ENCODE measurements around the gene ARL1. TPM values are rescaled to one million over a fixed set of nuclear protein-coding genes. Genes with fewer than 3 reads are reported as not detected.

ARL1 gene
- total RNA-seq: 100 to 1,000 TPM in 1 of 2 donors, 10 to 100 TPM in 1; 96.4 to 100 TPM

GRCh38 chr12:101407436-101408345 lies at the start of gene ARL1:
ARL1 (minus strand) TSS chr12:101407772; CDS start chr12:101407645, 127 bp downstream.
- Histone ChIP-seq H3K36me3 (no peaks in the 10 kb centered on the region), H3K27ac (peak within 1 kb of the TSS; percentile 93), H3K27me3 (no peaks in the 10 kb centered on the region), H3K4me1 (peaks cover 6% of the 10 kb centered on the region), H3K4me3 (peak within 1 kb of the TSS; percentile 71), H3K9ac (ENCODE audit: low read depth in 2 of 2, low read length in 2 of 2) (peak within 1 kb of the TSS; percentile 91 to 98), H3K9me3 (no peaks in the 10 kb centered on the region)
- no peak for TF ChIP-seq CTCF (IDR thresholded peaks at IDR 0.05)
- intact Hi-C loops (cut with DNase I): no loop called here
- DNase-seq: peak; percentile 85

- no peak for TF ChIP-seq CTCF (IDR thresholded peaks at IDR 0.05)
- intact Hi-C loops (cut with DNase I): no loop called here
- H3K36me3 ChIP-seq: no peaks in the 10 kb centered on the region
Observed at GRCh38 chr12:101455685-101456084, 48.1 kb upstream of the ARL1 start.

DNA sequence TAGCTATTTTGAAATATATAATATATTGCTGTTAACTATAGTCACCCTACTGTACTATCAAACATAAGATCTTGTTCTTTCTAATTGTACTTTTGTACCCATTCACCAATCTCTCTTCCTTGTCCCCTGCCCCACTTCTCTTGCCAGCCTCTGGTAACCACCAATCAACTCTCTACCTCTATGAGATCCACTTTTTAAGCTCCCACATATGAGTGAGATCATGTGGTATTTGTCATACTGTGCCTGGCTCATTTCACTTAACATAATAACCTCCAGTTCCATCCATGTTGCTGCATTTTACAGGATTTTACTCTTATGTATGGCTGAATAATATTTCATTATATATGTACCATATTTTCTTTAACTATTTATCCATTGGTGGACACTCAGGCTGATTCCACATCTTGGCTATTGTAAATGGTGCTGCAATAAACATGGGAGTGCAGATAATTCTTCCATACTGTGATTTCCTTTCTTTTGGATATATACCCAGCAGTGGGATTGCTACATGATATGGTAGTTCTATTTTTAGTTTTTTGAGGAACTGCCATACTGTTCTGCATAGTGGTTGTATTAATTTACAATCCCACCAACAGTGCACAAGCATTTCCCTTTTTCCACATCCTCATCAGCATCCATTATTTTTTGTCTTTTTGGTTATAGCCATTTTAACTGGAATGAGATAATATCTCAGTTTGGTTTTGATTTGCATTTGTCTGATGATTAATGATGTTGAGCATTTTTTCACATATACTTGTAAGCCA lies 34.1 kb upstream of the ARL1 start:
- H3K9ac ChIP-seq (ENCODE audit: low read depth in 2 of 2, low read length in 2 of 2): no peak overlapping the region
- no peak for TF ChIP-seq CTCF (IDR thresholded peaks at IDR 0.05)
- no peak overlapping the region for H3K4me3 ChIP-seq
- intact Hi-C loops (cut with DNase I): no loop called here
- no peak overlapping the region for H3K27ac ChIP-seq
- H3K36me3 ChIP-seq: no peaks in the 10 kb centered on the region
- no peaks in the 10 kb centered on the region for H3K4me1 ChIP-seq
- H3K27me3 ChIP-seq: no peaks in the 10 kb centered on the region
- no peaks in the 10 kb centered on the region for H3K9me3 ChIP-seq
- DNase-seq: no peak

More at GRCh38 chr12:101455685-101456084, 48.1 kb upstream of the ARL1 start:
- no peak for DNase-seq
- H3K27ac ChIP-seq: no peak overlapping the region
- H3K4me1 ChIP-seq: peaks cover 5% of the 10 kb centered on the region
- no peak overlapping the region for H3K9ac ChIP-seq (ENCODE audit: low read depth in 2 of 2, low read length in 2 of 2)
- no peaks in the 10 kb centered on the region for H3K27me3 ChIP-seq
- no peak overlapping the region for H3K4me3 ChIP-seq
- no peaks in the 10 kb centered on the region for H3K9me3 ChIP-seq

GRCh38 chr12:101439236-101439635 lies 31.7 kb upstream of the ARL1 start:
- no peak overlapping the region for H3K9ac ChIP-seq (ENCODE audit: low read depth in 2 of 2, low read length in 2 of 2)
- no peaks in the 10 kb centered on the region for H3K4me1 ChIP-seq
- H3K27me3 ChIP-seq: no peaks in the 10 kb centered on the region
- H3K9me3 ChIP-seq: no peaks in the 10 kb centered on the region
- no peak for DNase-seq
- no peak overlapping the region for H3K4me3 ChIP-seq
- no peak overlapping the region for H3K27ac ChIP-seq
- no peaks in the 10 kb centered on the region for H3K36me3 ChIP-seq
- intact Hi-C loops (cut with DNase I): no loop called here
- TF ChIP-seq CTCF (IDR thresholded peaks at IDR 0.05): no peak

DNA sequence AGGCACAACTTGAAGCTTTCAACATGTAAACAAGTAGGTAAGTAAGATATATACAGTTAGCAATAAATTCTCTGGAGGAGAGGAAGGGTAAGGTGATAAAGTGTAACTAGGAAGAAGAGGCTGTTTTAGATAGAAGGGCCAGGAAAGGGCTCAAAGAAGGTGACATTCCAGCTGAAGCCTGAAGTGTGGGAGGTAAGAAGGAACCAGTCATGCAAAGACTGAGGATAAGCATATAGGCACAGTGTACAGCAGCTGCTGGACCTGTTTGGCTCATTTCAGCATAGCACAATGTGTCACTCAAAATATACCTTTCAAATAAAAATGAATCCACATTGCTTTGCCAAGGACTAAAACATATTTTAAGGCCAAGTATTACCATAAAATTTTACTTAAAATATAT lies 28.6 kb upstream of the ARL1 start:
- intact Hi-C loops (cut with DNase I): no loop called here
- Histone ChIP-seq H3K4me1 (no peaks in the 10 kb centered on the region), H3K27me3 (no peaks in the 10 kb centered on the region), H3K36me3 (no peaks in the 10 kb centered on the region), H3K9me3 (no peaks in the 10 kb centered on the region), H3K27ac (no peak overlapping the region), H3K4me3 (no peak overlapping the region), H3K9ac (ENCODE audit: low read depth in 2 of 2, low read length in 2 of 2) (no peak overlapping the region)
- no peak for TF ChIP-seq CTCF (IDR thresholded peaks at IDR 0.05)
- DNase-seq: no peak

Measured in colonic mucosa (tissue), 4 donors.